Neural cell (in vitro differentiated cells): ENCODE results near the gene TAOK1. TPM values are rescaled to one million over a fixed set of nuclear protein-coding genes. Genes with fewer than 3 reads are reported as not detected.

Experiments used
- H2AFZ ChIP-seq: fragments of 200-600, 300-800 bp; sonication (generic), shearing (Covaris generic); 2 replicates; pipeline ENCODE4 v1.6.0; 2014; ENCODE audit warnings: low read depth, mild to moderate bottlenecking, antibody characterized with exemption, low read length, moderate library complexity
- H3F3A ChIP-seq: fragments of 200-600 bp; shearing (Covaris generic); 2 replicates; pipeline ENCODE4 v1.6.1; 2016; ENCODE audit warnings: mild to moderate bottlenecking, moderate library complexity, mixed read lengths, antibody characterized with exemption, low read length; ENCODE audit not compliant: insufficient read depth, poor library complexity, severe bottlenecking
- H3K27ac ChIP-seq: fragments of 200-600, 300-800 bp; sonication (generic), shearing (Covaris generic); 2 replicates; pipeline ENCODE4 v1.5.1; 2014; ENCODE audit warnings: mild to moderate bottlenecking, low read length, moderate library complexity
- H3K27me3 ChIP-seq: fragments of 300-800, 200-600 bp; sonication (generic), shearing (Covaris generic); 2 replicates; pipeline ENCODE4 v1.6.0; 2014; ENCODE audit warnings: mild to moderate bottlenecking, low read depth, low read length, moderate library complexity; ENCODE audit not compliant: insufficient read depth
- H3K36me3 ChIP-seq: fragments of 300-800, 200-600 bp; sonication (generic), shearing (Covaris generic); 2 replicates; pipeline ENCODE4 v1.5.1; 2014; ENCODE audit warnings: mild to moderate bottlenecking, antibody characterized with exemption, low read length, moderate library complexity; ENCODE audit not compliant: insufficient read depth
- H3K4me2 ChIP-seq: fragments of 300-800, 200-600 bp; sonication (generic), shearing (Covaris generic); 2 replicates; pipeline ENCODE4 v1.6.0; 2014; ENCODE audit warnings: mild to moderate bottlenecking, low read length
- H3K4me3 ChIP-seq: fragments of 300-800, 200-600 bp; sonication (generic), shearing (Covaris generic); 2 replicates; pipeline ENCODE4 v1.5.1; 2014; ENCODE audit warnings: mild to moderate bottlenecking, low read length, moderate library complexity
- H3K79me2 ChIP-seq: fragments of 200-600 bp; shearing (Covaris generic); replicated peaks from 2 replicates; pipeline ENCODE4 v1.6.0; 2014; ENCODE audit warnings: mild to moderate bottlenecking, low read length, moderate library complexity; ENCODE audit not compliant: insufficient read depth
- H3K9ac ChIP-seq: fragments of 300-800, 200-600 bp; sonication (generic), shearing (Covaris generic); 2 replicates; pipeline ENCODE4 v1.6.1; 2016; ENCODE audit warnings: mild to moderate bottlenecking, low read length, mixed read lengths
- H3K9me2 ChIP-seq: fragments of 200-600 bp; shearing (Covaris generic); 2 replicates; pipeline ENCODE4 v1.6.1; 2016; ENCODE audit warnings: mild to moderate bottlenecking, low read length, mixed read lengths; ENCODE audit not compliant: insufficient read depth
- H3K9me3 ChIP-seq: fragments of 200-600, 300-800 bp; sonication (generic), shearing (Covaris generic); 2 replicates; pipeline ENCODE4 v1.6.1; 2016; ENCODE audit warnings: mild to moderate bottlenecking, mixed run types, low read length, moderate library complexity, mixed read lengths
- H4K20me1 ChIP-seq: fragments of 200-600 bp; shearing (Covaris generic); 2 replicates; pipeline ENCODE4 v1.6.1; 2016; ENCODE audit warnings: mild to moderate bottlenecking, mixed run types; ENCODE audit not compliant: insufficient read depth
- EP300 ChIP-seq: fragments of 450-650 bp; conservative IDR thresholded peaks from 2 replicates; pipeline ENCODE4 v1.6.1; 2014; ENCODE audit warnings: antibody characterized with exemption, mild to moderate bottlenecking, moderate library complexity; ENCODE audit not compliant: poor library complexity, severe bottlenecking
- EZH2 ChIP-seq: fragments of 200-600, 300-800 bp; shearing (Covaris generic), sonication (generic); IDR thresholded peaks from 2 replicates; pipeline ENCODE4 v1.6.1; 2014; ENCODE audit warnings: antibody characterized with exemption, low read length, borderline replicate concordance, mild to moderate bottlenecking; ENCODE audit not compliant: insufficient read depth, poor library complexity, severe bottlenecking
- MXI1 ChIP-seq: fragments of 450-650 bp; conservative IDR thresholded peaks from 2 replicates; pipeline ENCODE4 v1.6.1; 2014; ENCODE audit warnings: antibody characterized with exemption, mild to moderate bottlenecking; ENCODE audit not compliant: poor library complexity, severe bottlenecking
- POLR2AphosphoS5 ChIP-seq: IDR thresholded peaks from 2 replicates; pipeline ENCODE4 v1.6.1; 2012
- RAD21 ChIP-seq: fragments of 450-650 bp; conservative IDR thresholded peaks from 2 replicates; pipeline ENCODE4 v1.6.1; 2014; ENCODE audit warnings: antibody characterized with exemption, mild to moderate bottlenecking, moderate library complexity
- REST ChIP-seq: IDR thresholded peaks from 2 replicates; pipeline ENCODE4 v1.6.1; 2012; ENCODE audit warnings: borderline replicate concordance
- SMC3 ChIP-seq: fragments of 450-650 bp; conservative IDR thresholded peaks from 2 replicates; pipeline ENCODE4 v1.6.1; 2014; ENCODE audit warnings: antibody characterized with exemption, mild to moderate bottlenecking, moderate library complexity; ENCODE audit not compliant: poor library complexity
- TAF1 ChIP-seq: IDR thresholded peaks from 2 replicates; pipeline ENCODE4 v1.6.1; 2012; ENCODE audit warnings: low read depth
- polyA plus RNA-seq: library from polyadenylated mRNA; depleted of rRNA; stranded (reverse); fragments of >200 nt; gene quantifications from 2 replicates; pipeline ENCODE4 v1.2.3, GENCODE V29; 2014
- TF ChIP-seq, protein P1 (sequence below): fragments of 450-650 bp; IDR thresholded peaks from 2 replicates; pipeline ENCODE4 v1.5.1; 2014; ENCODE audit warnings: antibody characterized with exemption, mild to moderate bottlenecking, moderate library complexity; ENCODE audit not compliant: poor library complexity, severe bottlenecking

The TAOK1 gene
- polyA plus RNA-seq, 1 donor from 2014 or later, result 53.2 TPM

DNA sequence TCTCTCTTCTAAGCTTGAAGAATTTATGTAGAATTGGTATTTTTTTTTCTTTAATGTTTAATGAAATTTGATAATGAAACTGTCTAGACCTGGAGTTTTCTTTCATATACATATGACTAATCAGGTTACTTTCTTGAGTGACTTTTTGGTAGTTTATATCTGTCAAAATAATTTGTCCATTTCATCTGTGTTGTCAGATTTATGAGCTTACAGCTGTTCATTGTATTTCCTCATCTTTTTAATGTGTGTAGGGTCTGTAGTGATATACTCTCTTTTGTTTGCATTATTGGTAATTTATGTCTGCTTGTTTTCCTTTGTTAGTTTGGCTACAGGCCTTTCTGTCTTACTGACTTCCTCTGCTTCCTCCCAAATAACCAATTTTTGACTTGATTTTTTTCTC, 55.7 kb downstream of the TAOK1 start:
- Histone ChIP-seq H3K9me2 (no peaks in the 10 kb centered on the region), H4K20me1 (peaks cover 9% of the 10 kb centered on the region), H3K4me2 (no peak overlapping the region), H3K4me3 (no peak overlapping the region), H3K36me3 (no peaks in the 10 kb centered on the region), H3K9ac (no peak overlapping the region), H3K79me2 (peaks cover 96% of the 10 kb centered on the region), H3K27ac (no peak overlapping the region), H3F3A (no peaks in the 10 kb centered on the region), H3K27me3 (no peaks in the 10 kb centered on the region), H3K9me3 (no peaks in the 10 kb centered on the region), H2AFZ (no peak overlapping the region)
- TF ChIP-seq, protein P1, sequence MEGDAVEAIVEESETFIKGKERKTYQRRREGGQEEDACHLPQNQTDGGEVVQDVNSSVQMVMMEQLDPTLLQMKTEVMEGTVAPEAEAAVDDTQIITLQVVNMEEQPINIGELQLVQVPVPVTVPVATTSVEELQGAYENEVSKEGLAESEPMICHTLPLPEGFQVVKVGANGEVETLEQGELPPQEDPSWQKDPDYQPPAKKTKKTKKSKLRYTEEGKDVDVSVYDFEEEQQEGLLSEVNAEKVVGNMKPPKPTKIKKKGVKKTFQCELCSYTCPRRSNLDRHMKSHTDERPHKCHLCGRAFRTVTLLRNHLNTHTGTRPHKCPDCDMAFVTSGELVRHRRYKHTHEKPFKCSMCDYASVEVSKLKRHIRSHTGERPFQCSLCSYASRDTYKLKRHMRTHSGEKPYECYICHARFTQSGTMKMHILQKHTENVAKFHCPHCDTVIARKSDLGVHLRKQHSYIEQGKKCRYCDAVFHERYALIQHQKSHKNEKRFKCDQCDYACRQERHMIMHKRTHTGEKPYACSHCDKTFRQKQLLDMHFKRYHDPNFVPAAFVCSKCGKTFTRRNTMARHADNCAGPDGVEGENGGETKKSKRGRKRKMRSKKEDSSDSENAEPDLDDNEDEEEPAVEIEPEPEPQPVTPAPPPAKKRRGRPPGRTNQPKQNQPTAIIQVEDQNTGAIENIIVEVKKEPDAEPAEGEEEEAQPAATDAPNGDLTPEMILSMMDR, result no peak
- TF ChIP-seq EZH2 (no peak), TAF1 (no peak), SMC3 (no peak), REST (no peak), EP300 (no peak), RAD21 (no peak), POLR2AphosphoS5 (no peak), MXI1 (no peak)

DNA sequence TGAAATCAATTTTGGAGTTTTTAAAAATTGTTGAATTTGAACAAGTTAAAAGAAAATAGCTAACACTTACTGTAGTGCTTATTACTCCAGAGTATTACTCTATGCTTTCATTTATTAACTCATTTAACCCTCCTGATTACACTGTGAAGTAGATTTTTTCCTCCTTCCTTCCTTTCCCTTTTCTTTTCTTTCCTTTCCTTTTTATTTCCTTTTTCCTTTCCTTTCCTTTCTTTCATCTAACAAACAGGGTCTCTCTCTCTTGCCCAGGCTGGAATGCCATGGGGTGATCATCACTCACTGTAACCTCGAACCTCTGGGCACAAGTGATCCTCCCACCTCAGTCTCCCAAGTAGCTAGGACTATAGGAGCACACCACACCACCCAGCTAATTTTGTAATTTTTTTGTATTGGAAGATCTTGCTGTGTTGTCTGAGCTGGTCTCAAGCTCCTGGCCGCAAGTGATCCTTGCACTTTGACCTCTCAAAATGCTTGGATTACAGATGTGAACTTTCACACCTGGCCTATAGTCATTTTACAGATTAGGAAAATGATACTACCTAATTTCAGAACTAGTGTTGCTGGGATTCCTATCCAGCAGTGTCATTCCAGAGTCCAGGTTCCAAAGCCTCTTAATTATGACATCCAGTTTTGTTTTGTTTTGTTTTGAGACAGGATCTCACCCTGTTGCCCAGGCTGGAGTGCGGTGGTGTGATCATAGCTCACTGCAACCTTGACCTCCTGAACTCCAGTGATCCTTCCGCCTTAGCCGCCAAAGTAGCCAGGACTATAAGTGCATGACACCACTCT, 59.9 kb downstream of the TAOK1 start:
- no peaks in the 10 kb centered on the region for H3K27me3 ChIP-seq
- H4K20me1 ChIP-seq, result peaks cover 12% of the 10 kb centered on the region
- peaks cover 65% of the 10 kb centered on the region for H3K79me2 ChIP-seq
- H3K4me2 ChIP-seq, result no peak overlapping the region
- H2AFZ ChIP-seq, result no peak overlapping the region
- H3K4me3 ChIP-seq, result no peak overlapping the region
- H3K9ac ChIP-seq, result no peak overlapping the region
- H3K36me3 ChIP-seq, result peaks cover 16% of the 10 kb centered on the region
- TF ChIP-seq MXI1 (no peak), EZH2 (no peak)
- no peak overlapping the region for H3K27ac ChIP-seq
- H3K9me2 ChIP-seq, result no peaks in the 10 kb centered on the region
- peaks cover 11% of the 10 kb centered on the region for H3F3A ChIP-seq
- peaks cover 9% of the 10 kb centered on the region for H3K9me3 ChIP-seq
